ENCODE measurements around the gene TMEM86B.

DNA sequence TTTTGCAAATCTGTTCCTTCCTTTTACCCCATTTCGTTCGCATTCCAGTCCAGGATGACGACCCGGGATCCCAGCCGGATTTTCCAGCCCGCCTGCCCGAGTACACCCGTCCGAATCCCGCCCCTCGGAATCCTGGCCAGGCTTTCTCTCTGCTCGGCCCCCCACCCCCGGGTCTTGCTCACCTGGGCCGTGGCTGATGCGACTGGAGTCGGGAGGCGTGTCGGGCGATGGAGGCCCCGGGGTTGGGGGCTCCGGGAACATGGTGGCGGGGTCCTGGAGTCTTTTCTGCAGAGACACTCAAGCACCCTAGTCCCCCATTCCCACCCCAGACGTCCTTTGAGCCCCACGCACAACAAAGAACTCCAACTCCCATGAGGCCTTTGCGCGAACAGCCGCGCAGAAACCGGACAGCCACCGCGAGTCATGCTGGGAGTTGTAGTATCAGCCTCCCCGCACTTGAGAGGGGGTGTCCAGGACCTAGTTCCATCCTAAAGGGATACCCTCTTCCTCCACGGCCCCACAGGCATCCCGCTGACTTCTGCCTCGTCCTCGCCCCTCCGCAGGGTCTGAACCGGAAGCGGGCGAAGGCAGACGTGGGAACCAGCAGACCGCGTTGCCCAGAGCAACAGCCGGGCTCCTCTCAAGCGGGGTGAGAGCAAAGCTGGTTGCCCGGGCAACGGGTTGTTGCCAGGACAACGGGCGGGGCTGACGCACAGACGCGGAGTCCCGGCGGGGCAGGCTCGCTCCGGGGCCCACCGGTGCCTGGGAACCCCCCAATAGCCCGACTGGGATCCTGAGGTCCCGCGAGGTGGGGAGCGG lies 49.6 kb downstream of the TMEM86B start:
- TF ChIP-seq MYC (IDR thresholded peaks at IDR 0.05; ENCODE audit: low read depth, low read length) (no peak), POLR2AphosphoS5 (IDR thresholded peaks at IDR 0.05; ENCODE audit: insufficient read depth, low read depth, low read length) (no peak), POLR2A (IDR thresholded peaks at IDR 0.05; ENCODE audit: low read depth, low read length) (no peak), CTCF (IDR thresholded peaks at IDR 0.05; ENCODE audit: extremely low read depth in 1 of 2, insufficient read depth in 1 of 2, low read depth in 1 of 2, low read length in 2 of 2) (no peak), MAX (IDR thresholded peaks at IDR 0.05; ENCODE audit: insufficient read depth, insufficient read length) (peak; percentile 44), EZH2 (IDR thresholded peaks at IDR 0.05; ENCODE audit: borderline replicate concordance, low read depth, low read length, severe bottlenecking) (no peak), JUN (IDR thresholded peaks at IDR 0.05; ENCODE audit: borderline replicate concordance, insufficient read depth, insufficient read length, low read depth) (no peak)
